ENCODE data around the gene HLA-DMB.

- TF ChIP-seq POLR2AphosphoS5 (IDR thresholded peaks at IDR 0.05; ENCODE audit: insufficient read depth in 1 of 2, low read depth in 1 of 2): no peak
- no peak for TF ChIP-seq CTCF (IDR thresholded peaks at IDR 0.05)
- no peak for TF ChIP-seq POLR2A (IDR thresholded peaks at IDR 0.05)
Observed at GRCh38 chr6:32903952-32904351, 36.9 kb downstream of the HLA-DMB start.
